Germinal center (tissue), 1 donor: ENCODE results near the gene ACAN.

Source experiments
- DNase-seq: peaks from one replicate; pipeline ENCODE4 v3.0.0; 2012; ENCODE audit warnings: mixed read lengths, low spot score

ACAN gene

GRCh38 chr15:88843334-88843733, 40.1 kb downstream of the ACAN start:
- no peak for DNase-seq

GRCh38 chr15:88844749-88845386, 41.6 kb downstream of the ACAN start:
- no peak for DNase-seq

- no peak for DNase-seq
Measured at GRCh38 chr15:88845616-88846015, 42.4 kb downstream of the ACAN start.

- no peak for DNase-seq
Measured at GRCh38 chr15:88847144-88847543, 43.9 kb downstream of the ACAN start.

- no peak for DNase-seq
Measured at GRCh38 chr15:88848203-88848602, 45.0 kb downstream of the ACAN start.

- DNase-seq, result no peak
Measured at GRCh38 chr15:88849376-88850072, 46.3 kb downstream of the ACAN start.

GRCh38 chr15:88852476-88852875, 49.2 kb downstream of the ACAN start:
- DNase-seq, result no peak

- DNase-seq, result no peak
Measured at GRCh38 chr15:88858934-88859333, 55.7 kb downstream of the ACAN start.

- no peak for DNase-seq
Measured at GRCh38 chr15:88859550-88859949, 56.3 kb downstream of the ACAN start.

GRCh38 chr15:88860212-88860611, 57.0 kb downstream of the ACAN start:
- no peak for DNase-seq

GRCh38 chr15:88863412-88863811, 60.2 kb downstream of the ACAN start:
- no peak for DNase-seq

- no peak for DNase-seq
Measured at GRCh38 chr15:88864861-88865497, 61.7 kb downstream of the ACAN start.

- DNase-seq, result no peak
Measured at GRCh38 chr15:88865498-88866099, 62.4 kb downstream of the ACAN start.

GRCh38 chr15:88866295-88866881, 63.2 kb downstream of the ACAN start:
- DNase-seq, result no peak

GRCh38 chr15:88871313-88871712, 68.1 kb downstream of the ACAN start:
- no peak for DNase-seq

GRCh38 chr15:88872106-88872505, 68.9 kb downstream of the ACAN start:
- DNase-seq, result no peak

GRCh38 chr15:88872706-88873105, 69.5 kb downstream of the ACAN start:
- DNase-seq, result no peak

- DNase-seq, result no peak
Measured at GRCh38 chr15:88873786-88874185, 70.5 kb downstream of the ACAN start.

- no peak for DNase-seq
Measured at GRCh38 chr15:88874275-88874674, 71.0 kb downstream of the ACAN start.

- DNase-seq, result no peak
Measured at GRCh38 chr15:88874684-88875083, 71.4 kb downstream of the ACAN start.

- DNase-seq, result no peak
Measured at GRCh38 chr15:88876573-88876972, 73.3 kb downstream of the ACAN start.

GRCh38 chr15:88877415-88877814, 74.2 kb downstream of the ACAN start:
- DNase-seq, result no peak

GRCh38 chr15:88877906-88878305, 74.7 kb downstream of the ACAN start:
- DNase-seq, result no peak
